K562 (cell line): ENCODE results near the gene TP63. TPM values are rescaled to one million over a fixed set of nuclear protein-coding genes. Genes with fewer than 3 reads are reported as not detected.

ENCODE experiments used
- DPF2 ChIP-seq: fragments of 450-650 bp; IDR thresholded peaks from 2 replicates; pipeline ENCODE4 v1.6.1; 2016
- ELF1 ChIP-seq: fragments of 200-800 bp; sonication (Bioruptor generic); IDR thresholded peaks from 2 replicates; pipeline ENCODE4 v1.6.1; 2016; ENCODE audit warnings: missing genetic modification characterization, missing compliant biosample characterization
- EP400 ChIP-seq: fragments of 450-650 bp; IDR thresholded peaks from 2 replicates; pipeline ENCODE4 v1.6.1; 2017; ENCODE audit warnings: antibody characterized with exemption, mild to moderate bottlenecking, moderate library complexity
- MCM7 ChIP-seq, 2 experiments: fragments of 450-650 bp; IDR thresholded peaks; 2 replicates each; pipeline ENCODE4 v1.6.1; 2016 to 2018
- PHTF2 ChIP-seq: fragments of 250-450 bp; sonication (Bioruptor Pico); IDR thresholded peaks from 2 replicates; pipeline ENCODE4 v1.5.0; 2021; ENCODE audit warnings: mild to moderate bottlenecking
- STAG1 ChIP-seq: sonication (generic); formaldehyde crosslinking; IDR thresholded peaks from 2 replicates; pipeline ENCODE4 v1.5.0; 2020; ENCODE audit warnings: missing genetic modification reagents, borderline replicate concordance
- ZBTB7A ChIP-seq: IDR thresholded peaks from 2 replicates; pipeline ENCODE4 v1.6.1; 2011; ENCODE audit warnings: low read depth, mild to moderate bottlenecking, low read length, moderate library complexity, borderline replicate concordance; ENCODE audit not compliant: control insufficient read depth
- ZFP30 ChIP-seq: fragments of 250-450 bp; sonication (Bioruptor Pico); IDR thresholded peaks from 2 replicates; pipeline ENCODE4 v1.8.0; 2022; ENCODE audit warnings: moderate library complexity, mild to moderate bottlenecking, inconsistent platforms, borderline replicate concordance
- polyA plus RNA-seq, 8 experiments: library from polyadenylated mRNA; depleted of rRNA in 4 of 8; stranded (reverse) in 5 of 8; unstranded in 3 of 8; fragments of >200 nt; fragmentation: Nextera tagmentation in 2 of 8; fragmentation: Illumina TruSeq in 1 of 8; extraction: Ambion mirVana in 2 of 8; extraction: Trizol in 1 of 8; gene quantifications; 2 replicates each; pipeline versions ENCODE4 v1.2.1 to v1.2.3, GENCODE V29; 2011 to 2014; ENCODE audit warnings: inconsistent platforms in 1 of 8, missing spikeins in 1 of 8
- total RNA-seq, 7 experiments: library from RNA; depleted of rRNA in 6 of 7; stranded (reverse); fragments of >200 nt in 6 of 7; fragmentation: Illumina TruSeq in 2 of 7; extraction: Trizol in 2 of 7; gene quantifications; 2 replicates each; pipeline versions ENCODE4 v1.2.1 to v1.2.3, GENCODE V29; 2011 to 2021; ENCODE audit warnings: low replicate concordance in 1 of 7
- TF ChIP-seq, protein P1 (sequence below): fragments of 450-650 bp; IDR thresholded peaks from 2 replicates; pipeline ENCODE4 v1.6.1; 2016; ENCODE audit warnings: mild to moderate bottlenecking, moderate library complexity

TP63 gene
- total and polyA plus RNA-seq, 9 of the 15 experiments (the other 6 are each of a cell fraction or from before 2014, with no cell fraction given) = 0.32 to 1.4 (median 0.50) TPM

DNA sequence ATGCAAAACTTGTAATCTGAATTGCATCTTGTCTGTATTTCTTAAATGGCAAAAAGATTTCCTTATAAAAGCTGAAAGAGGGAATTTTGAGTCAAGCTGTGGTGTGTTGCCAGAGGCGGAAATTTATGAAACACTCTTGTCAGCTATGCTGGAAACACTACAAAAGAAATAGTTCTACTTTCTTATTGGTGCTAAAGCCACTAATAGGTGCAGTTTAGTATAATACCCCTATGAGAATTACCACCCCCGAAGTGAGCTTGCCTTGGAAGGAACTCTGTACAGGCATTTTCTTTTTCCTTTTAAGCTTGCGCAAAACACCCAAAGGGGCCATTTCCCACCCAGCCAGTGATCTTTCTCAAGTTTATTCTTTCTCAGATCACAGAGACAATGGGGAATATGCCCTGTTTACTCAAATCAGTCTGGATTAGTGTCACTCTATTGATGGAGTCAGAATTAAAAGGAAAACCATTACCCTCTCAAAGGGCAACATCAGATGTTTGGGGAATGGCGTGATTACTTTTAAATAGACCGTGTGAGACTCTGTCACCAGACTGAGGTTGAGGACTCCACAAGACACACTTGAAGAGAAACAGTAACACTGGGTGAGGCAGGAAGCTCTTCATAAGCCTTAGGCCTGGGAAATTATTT is 166.0 kb downstream of the TP63 start (continued):
- TF ChIP-seq, protein P1, sequence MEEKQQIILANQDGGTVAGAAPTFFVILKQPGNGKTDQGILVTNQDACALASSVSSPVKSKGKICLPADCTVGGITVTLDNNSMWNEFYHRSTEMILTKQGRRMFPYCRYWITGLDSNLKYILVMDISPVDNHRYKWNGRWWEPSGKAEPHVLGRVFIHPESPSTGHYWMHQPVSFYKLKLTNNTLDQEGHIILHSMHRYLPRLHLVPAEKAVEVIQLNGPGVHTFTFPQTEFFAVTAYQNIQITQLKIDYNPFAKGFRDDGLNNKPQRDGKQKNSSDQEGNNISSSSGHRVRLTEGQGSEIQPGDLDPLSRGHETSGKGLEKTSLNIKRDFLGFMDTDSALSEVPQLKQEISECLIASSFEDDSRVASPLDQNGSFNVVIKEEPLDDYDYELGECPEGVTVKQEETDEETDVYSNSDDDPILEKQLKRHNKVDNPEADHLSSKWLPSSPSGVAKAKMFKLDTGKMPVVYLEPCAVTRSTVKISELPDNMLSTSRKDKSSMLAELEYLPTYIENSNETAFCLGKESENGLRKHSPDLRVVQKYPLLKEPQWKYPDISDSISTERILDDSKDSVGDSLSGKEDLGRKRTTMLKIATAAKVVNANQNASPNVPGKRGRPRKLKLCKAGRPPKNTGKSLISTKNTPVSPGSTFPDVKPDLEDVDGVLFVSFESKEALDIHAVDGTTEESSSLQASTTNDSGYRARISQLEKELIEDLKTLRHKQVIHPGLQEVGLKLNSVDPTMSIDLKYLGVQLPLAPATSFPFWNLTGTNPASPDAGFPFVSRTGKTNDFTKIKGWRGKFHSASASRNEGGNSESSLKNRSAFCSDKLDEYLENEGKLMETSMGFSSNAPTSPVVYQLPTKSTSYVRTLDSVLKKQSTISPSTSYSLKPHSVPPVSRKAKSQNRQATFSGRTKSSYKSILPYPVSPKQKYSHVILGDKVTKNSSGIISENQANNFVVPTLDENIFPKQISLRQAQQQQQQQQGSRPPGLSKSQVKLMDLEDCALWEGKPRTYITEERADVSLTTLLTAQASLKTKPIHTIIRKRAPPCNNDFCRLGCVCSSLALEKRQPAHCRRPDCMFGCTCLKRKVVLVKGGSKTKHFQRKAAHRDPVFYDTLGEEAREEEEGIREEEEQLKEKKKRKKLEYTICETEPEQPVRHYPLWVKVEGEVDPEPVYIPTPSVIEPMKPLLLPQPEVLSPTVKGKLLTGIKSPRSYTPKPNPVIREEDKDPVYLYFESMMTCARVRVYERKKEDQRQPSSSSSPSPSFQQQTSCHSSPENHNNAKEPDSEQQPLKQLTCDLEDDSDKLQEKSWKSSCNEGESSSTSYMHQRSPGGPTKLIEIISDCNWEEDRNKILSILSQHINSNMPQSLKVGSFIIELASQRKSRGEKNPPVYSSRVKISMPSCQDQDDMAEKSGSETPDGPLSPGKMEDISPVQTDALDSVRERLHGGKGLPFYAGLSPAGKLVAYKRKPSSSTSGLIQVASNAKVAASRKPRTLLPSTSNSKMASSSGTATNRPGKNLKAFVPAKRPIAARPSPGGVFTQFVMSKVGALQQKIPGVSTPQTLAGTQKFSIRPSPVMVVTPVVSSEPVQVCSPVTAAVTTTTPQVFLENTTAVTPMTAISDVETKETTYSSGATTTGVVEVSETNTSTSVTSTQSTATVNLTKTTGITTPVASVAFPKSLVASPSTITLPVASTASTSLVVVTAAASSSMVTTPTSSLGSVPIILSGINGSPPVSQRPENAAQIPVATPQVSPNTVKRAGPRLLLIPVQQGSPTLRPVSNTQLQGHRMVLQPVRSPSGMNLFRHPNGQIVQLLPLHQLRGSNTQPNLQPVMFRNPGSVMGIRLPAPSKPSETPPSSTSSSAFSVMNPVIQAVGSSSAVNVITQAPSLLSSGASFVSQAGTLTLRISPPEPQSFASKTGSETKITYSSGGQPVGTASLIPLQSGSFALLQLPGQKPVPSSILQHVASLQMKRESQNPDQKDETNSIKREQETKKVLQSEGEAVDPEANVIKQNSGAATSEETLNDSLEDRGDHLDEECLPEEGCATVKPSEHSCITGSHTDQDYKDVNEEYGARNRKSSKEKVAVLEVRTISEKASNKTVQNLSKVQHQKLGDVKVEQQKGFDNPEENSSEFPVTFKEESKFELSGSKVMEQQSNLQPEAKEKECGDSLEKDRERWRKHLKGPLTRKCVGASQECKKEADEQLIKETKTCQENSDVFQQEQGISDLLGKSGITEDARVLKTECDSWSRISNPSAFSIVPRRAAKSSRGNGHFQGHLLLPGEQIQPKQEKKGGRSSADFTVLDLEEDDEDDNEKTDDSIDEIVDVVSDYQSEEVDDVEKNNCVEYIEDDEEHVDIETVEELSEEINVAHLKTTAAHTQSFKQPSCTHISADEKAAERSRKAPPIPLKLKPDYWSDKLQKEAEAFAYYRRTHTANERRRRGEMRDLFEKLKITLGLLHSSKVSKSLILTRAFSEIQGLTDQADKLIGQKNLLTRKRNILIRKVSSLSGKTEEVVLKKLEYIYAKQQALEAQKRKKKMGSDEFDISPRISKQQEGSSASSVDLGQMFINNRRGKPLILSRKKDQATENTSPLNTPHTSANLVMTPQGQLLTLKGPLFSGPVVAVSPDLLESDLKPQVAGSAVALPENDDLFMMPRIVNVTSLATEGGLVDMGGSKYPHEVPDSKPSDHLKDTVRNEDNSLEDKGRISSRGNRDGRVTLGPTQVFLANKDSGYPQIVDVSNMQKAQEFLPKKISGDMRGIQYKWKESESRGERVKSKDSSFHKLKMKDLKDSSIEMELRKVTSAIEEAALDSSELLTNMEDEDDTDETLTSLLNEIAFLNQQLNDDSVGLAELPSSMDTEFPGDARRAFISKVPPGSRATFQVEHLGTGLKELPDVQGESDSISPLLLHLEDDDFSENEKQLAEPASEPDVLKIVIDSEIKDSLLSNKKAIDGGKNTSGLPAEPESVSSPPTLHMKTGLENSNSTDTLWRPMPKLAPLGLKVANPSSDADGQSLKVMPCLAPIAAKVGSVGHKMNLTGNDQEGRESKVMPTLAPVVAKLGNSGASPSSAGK = no peak
- TF ChIP-seq ELF1 (tag) (no peak), EP400 (no peak), DPF2 (no peak), MCM7 (IDR thresholded peaks at IDR 0.05) (no peak), PHTF2 (CRISPR knock-in tag) (no peak), ZBTB7A (no peak), STAG1 (CRISPR knock-in tag) (no peak), ZFP30 (CRISPR knock-in tag) (no peak)
